D721Med (cell line): ENCODE measurements around the gene ANKRD40.

Source experiments
- DNase-seq: peaks from one replicate; pipeline ENCODE4 v3.0.0; 2011; ENCODE audit warnings: low spot score; ENCODE audit not compliant: insufficient read length
- FAIRE-seq: peaks from 2 replicates; lab custom pipeline; 2011; peaks lifted over from hg19 to GRCh38; lab: Jason Lieb, UNC
- TF ChIP-seq, protein P1 (sequence below): IDR thresholded peaks from 2 replicates; pipeline ENCODE4 v1.5.1; 2012; ENCODE audit warnings: mild to moderate bottlenecking, control low read depth; ENCODE audit not compliant: insufficient read depth; ENCODE audit errors: missing control alignments

Gene ANKRD40

GRCh38 chr17:50696365-50696879 is 11.3 kb downstream of the ANKRD40 start:
- DNase-seq (no peak), FAIRE-seq (no peak)
- TF ChIP-seq, protein P1, sequence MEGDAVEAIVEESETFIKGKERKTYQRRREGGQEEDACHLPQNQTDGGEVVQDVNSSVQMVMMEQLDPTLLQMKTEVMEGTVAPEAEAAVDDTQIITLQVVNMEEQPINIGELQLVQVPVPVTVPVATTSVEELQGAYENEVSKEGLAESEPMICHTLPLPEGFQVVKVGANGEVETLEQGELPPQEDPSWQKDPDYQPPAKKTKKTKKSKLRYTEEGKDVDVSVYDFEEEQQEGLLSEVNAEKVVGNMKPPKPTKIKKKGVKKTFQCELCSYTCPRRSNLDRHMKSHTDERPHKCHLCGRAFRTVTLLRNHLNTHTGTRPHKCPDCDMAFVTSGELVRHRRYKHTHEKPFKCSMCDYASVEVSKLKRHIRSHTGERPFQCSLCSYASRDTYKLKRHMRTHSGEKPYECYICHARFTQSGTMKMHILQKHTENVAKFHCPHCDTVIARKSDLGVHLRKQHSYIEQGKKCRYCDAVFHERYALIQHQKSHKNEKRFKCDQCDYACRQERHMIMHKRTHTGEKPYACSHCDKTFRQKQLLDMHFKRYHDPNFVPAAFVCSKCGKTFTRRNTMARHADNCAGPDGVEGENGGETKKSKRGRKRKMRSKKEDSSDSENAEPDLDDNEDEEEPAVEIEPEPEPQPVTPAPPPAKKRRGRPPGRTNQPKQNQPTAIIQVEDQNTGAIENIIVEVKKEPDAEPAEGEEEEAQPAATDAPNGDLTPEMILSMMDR = no peak

- FAIRE-seq = no peak
- no peak for DNase-seq
- TF ChIP-seq, protein P1 = no peak
Observed at GRCh38 chr17:50693036-50693682, 14.6 kb downstream of the ANKRD40 start.

DNA sequence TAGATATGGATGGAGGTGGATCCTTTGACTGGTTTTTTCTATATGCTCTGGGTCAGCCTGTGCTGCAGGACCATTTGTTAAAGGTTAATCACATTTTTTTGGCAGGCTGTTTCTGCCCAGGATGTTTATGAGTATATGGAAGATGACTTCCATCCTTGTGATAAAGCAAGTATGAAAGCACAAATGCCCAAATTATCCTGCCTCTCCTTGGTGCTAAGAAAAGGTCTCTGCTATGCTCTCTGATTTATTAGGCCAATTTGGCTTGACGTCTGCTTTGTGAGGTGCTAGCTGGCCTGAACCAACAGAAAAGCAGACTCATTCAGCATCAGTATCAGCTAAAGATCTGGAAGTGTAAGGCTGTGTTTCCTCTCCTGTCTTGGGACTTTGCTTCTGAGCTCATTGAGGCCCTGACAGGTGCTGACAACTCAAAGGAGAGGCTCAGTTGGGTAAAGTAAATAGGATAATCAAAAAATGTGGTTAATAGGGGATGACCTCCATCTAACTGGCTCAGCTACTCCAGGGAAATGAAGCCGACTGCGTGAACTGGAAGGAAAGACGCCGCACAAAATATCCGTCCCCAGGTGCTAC is 15.2 kb downstream of the ANKRD40 start:
- TF ChIP-seq, protein P1 = no peak
- no peak for FAIRE-seq
- DNase-seq = no peak

- DNase-seq (no peak), FAIRE-seq (no peak)
- TF ChIP-seq, protein P1 = no peak
Observed at GRCh38 chr17:50691550-50692447, 15.9 kb downstream of the ANKRD40 start.

DNA sequence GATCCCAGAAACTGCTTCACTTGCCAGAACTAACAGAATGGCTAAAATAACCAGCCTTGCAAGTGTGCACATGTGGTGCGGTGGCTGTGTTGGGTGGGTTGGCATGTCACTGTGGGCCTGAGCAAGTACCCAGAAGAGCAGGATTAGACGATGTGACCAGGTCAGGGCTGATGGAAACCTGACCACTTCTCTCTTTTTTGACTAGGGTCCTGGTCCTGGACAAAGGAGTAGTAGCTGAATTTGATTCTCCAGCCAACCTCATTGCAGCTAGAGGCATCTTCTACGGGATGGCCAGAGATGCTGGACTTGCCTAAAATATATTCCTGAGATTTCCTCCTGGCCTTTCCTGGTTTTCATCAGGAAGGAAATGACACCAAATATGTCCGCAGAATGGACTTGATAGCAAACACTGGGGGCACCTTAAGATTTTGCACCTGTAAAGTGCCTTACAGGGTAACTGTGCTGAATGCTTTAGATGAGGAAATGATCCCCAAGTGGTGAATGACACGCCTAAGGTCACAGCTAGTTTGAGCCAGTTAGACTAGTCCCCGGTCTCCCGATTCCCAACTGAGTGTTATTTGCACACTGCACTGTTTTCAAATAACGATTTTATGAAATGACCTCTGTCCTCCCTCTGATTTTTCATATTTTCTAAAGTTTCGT is 16.7 kb downstream of the ANKRD40 start:
- FAIRE-seq (no peak), DNase-seq (no peak)
- TF ChIP-seq, protein P1 = no peak

DNA sequence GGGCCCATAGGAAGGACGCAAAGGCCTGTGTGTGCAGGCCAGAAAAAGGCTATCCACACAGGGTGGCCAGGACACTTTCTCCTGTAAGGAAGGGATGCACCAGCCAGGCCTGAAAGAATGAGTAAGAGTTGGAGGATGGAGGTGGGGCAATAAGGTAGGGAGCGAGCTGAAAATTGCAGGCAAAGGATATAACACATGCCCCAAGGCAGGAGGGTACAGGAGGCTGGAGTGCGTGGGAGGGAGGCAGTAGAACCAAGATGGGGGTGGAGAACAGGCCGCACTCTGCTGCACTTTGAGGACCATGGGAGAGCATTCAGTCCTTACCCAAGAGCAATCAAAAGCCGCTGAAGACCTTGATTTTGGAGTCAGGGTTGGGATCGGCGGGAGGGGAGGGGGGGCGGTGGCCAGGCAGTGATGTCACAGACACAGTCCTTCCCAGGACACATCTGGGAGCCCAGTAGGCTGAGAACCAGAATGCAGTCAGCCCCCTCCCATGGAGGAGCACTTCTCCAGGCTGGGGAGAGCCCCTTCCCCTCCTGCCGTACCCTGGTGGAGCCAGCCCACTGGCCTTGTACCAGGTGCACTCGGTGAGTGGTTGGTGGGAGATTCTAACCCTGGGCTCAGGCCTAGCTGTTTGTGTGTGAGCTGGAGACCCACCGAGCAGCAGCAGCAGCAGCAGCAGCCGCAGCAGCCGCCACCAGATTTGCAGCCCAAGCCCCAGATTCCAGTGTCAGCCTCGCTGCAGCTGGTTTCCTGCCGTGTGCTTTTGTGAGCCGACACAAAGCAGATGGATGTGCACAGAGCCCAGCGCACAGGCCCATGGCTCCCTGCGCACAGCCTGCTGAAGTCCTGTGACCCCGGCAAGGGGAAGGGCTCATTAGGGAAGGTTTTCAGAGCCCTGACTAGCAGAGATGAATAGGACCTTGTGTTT is 17.5 kb downstream of the ANKRD40 start:
- DNase-seq (no peak), FAIRE-seq (no peak)
- TF ChIP-seq, protein P1 = no peak
